ENCODE measurements around the gene TEK.

TEK gene

DNA sequence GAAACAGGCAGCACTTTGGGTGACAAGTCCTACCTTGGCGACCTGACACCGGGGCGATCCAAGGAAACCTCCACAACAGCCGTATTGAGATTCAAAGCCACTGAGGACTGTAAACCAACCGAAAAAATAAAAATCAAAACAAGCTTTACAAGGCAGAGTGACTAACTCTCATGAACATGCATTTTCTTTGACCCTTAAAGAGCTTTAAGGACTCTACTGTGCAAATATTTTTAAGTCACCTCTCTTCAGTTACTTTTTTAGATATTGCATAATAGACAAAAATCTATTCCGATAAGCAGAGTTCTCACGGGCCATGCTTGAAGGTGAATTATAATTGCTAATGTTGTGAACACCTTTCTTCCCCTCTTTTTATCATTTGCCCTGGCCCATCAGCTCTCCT, 149.6 kb downstream of the TEK start:
- Histone ChIP-seq H3K4me2 (ENCODE audit: low read depth, low read length, poor library complexity, severe bottlenecking) (no peak overlapping the region), H3K36me3 (ENCODE audit: insufficient read depth, low read length) (no peaks in the 10 kb centered on the region)

DNA sequence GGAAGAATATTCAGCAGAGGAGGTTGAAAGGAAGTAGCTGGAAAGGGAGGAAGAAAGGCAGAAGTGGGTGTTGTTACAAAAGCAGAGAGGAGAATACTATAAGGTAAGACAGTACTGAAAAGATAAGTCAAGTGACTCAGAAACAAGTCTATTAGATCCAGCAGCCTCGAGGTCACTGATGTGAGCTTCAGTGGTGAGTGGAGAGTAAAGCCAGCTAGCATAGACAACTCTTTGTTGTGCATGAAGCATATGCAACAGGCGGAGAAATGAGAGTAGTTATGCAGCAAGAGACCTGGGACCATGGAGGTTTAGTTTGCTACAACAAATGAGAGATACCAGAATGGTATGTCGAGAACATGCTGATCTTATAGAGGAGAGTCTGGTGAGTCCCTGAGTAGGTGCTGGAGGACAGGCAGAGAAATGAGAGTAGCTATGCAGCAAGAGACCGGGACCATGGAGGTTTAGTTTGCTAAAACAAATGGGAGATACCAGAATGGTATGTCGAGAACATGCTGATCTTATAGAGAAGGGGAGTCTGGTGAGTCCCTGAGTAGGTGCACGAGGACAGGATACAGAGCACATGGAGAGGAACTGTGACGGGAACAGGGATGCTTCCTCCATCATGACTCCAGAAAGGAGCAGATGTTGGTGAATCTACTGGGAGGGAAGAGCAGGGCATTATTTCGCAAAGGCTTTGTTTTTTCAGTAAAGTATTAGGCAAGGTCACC, 151.9 kb downstream of the TEK start:
- no peaks in the 10 kb centered on the region for H3F3A ChIP-seq (ENCODE audit: low read depth)
- H3K79me2 ChIP-seq (ENCODE audit: insufficient read depth, low read length): no peaks in the 10 kb centered on the region
- TF ChIP-seq, protein P1, sequence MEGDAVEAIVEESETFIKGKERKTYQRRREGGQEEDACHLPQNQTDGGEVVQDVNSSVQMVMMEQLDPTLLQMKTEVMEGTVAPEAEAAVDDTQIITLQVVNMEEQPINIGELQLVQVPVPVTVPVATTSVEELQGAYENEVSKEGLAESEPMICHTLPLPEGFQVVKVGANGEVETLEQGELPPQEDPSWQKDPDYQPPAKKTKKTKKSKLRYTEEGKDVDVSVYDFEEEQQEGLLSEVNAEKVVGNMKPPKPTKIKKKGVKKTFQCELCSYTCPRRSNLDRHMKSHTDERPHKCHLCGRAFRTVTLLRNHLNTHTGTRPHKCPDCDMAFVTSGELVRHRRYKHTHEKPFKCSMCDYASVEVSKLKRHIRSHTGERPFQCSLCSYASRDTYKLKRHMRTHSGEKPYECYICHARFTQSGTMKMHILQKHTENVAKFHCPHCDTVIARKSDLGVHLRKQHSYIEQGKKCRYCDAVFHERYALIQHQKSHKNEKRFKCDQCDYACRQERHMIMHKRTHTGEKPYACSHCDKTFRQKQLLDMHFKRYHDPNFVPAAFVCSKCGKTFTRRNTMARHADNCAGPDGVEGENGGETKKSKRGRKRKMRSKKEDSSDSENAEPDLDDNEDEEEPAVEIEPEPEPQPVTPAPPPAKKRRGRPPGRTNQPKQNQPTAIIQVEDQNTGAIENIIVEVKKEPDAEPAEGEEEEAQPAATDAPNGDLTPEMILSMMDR (conservative IDR thresholded peaks at IDR 0.05; ENCODE audit: low read length): no peak
- no peak for TF ChIP-seq EZH2phosphoT487 (IDR thresholded peaks at IDR 0.05; ENCODE audit: borderline replicate concordance)
- no peak overlapping the region for H3K4me2 ChIP-seq (ENCODE audit: low read depth, low read length, poor library complexity, severe bottlenecking)
- H3K9ac ChIP-seq (ENCODE audit: low read depth, low read length, poor library complexity, severe bottlenecking): no peak overlapping the region
- H3K4me3 ChIP-seq (ENCODE audit: low read length, poor library complexity, severe bottlenecking): no peak overlapping the region
- H3K4me1 ChIP-seq (ENCODE audit: insufficient read depth, low read length, poor library complexity, severe bottlenecking): no peaks in the 10 kb centered on the region
- H2AFZ ChIP-seq (ENCODE audit: low read length): no peak overlapping the region
- H3K9me2 ChIP-seq (replicated peaks; ENCODE audit: low read depth, low read length): no peaks in the 10 kb centered on the region
- H3K36me3 ChIP-seq (ENCODE audit: insufficient read depth, low read length): no peaks in the 10 kb centered on the region
- no peaks in the 10 kb centered on the region for H4K20me1 ChIP-seq (ENCODE audit: insufficient read depth, low read length, poor library complexity, severe bottlenecking)
- H3K9me3 ChIP-seq (ENCODE audit: insufficient read depth, low read depth, low read length): no peaks in the 10 kb centered on the region
- H3K27me3 ChIP-seq (ENCODE audit: insufficient read depth, low read length, poor library complexity, severe bottlenecking): no peaks in the 10 kb centered on the region

More for the DNA sequence above, 149.6 kb downstream of the TEK start:
- no peaks in the 10 kb centered on the region for H3K4me1 ChIP-seq (ENCODE audit: insufficient read depth, low read length, poor library complexity, severe bottlenecking)
- H3K79me2 ChIP-seq (ENCODE audit: insufficient read depth, low read length): no peaks in the 10 kb centered on the region
- no peaks in the 10 kb centered on the region for H3K27me3 ChIP-seq (ENCODE audit: insufficient read depth, low read length, poor library complexity, severe bottlenecking)
- TF ChIP-seq, protein P1 (conservative IDR thresholded peaks at IDR 0.05; ENCODE audit: low read length): no peak
- no peak for TF ChIP-seq EZH2phosphoT487 (IDR thresholded peaks at IDR 0.05; ENCODE audit: borderline replicate concordance)
- no peak overlapping the region for H3K4me3 ChIP-seq (ENCODE audit: low read length, poor library complexity, severe bottlenecking)
- no peaks in the 10 kb centered on the region for H3F3A ChIP-seq (ENCODE audit: low read depth)
- H4K20me1 ChIP-seq (ENCODE audit: insufficient read depth, low read length, poor library complexity, severe bottlenecking): no peaks in the 10 kb centered on the region
- no peak overlapping the region for H3K9ac ChIP-seq (ENCODE audit: low read depth, low read length, poor library complexity, severe bottlenecking)
- H2AFZ ChIP-seq (ENCODE audit: low read length): no peak overlapping the region
- no peaks in the 10 kb centered on the region for H3K9me2 ChIP-seq (replicated peaks; ENCODE audit: low read depth, low read length)
- H3K9me3 ChIP-seq (ENCODE audit: insufficient read depth, low read depth, low read length): no peaks in the 10 kb centered on the region

DNA sequence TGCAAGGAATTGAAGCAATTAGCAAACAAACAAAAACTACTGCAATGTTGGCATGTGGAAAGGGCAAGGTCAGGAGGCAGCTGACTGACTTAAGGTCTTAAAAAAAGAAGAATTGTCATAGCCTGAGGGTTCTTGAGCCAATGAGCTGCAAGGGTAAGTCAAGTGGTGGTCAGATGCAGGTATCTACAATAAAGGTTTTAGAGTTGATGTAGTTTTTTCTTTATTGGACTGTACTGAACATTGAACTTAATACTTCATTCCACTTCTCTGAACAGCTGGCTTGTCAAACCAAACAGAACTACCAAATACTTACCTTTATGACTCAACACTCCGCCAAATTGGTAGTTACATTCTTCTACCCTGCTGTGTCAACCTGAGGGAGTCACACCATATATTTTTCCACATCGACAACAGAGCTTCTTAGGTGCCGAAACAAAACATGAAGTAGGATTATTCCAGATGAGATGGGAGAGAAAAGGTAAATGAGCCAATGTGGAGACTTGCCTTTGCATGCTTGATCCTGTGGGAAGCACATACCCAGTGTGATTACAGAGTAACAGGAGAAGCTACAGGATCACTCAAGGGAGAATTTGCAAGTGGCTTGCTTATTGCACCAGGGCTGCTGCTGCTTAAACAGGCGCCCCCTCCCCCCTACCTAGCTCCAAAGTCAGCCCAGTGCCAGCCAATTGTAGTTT, 152.6 kb downstream of the TEK start:
- H3K9me2 ChIP-seq (replicated peaks; ENCODE audit: low read depth, low read length): no peaks in the 10 kb centered on the region
- H3K79me2 ChIP-seq (ENCODE audit: insufficient read depth, low read length): no peaks in the 10 kb centered on the region
- no peak overlapping the region for H2AFZ ChIP-seq (ENCODE audit: low read length)
- H3K27me3 ChIP-seq (ENCODE audit: insufficient read depth, low read length, poor library complexity, severe bottlenecking): no peaks in the 10 kb centered on the region
- H3F3A ChIP-seq (ENCODE audit: low read depth): no peaks in the 10 kb centered on the region
- no peak overlapping the region for H3K4me2 ChIP-seq (ENCODE audit: low read depth, low read length, poor library complexity, severe bottlenecking)
- H3K4me3 ChIP-seq (ENCODE audit: low read length, poor library complexity, severe bottlenecking): no peak overlapping the region
- no peaks in the 10 kb centered on the region for H3K9me3 ChIP-seq (ENCODE audit: insufficient read depth, low read depth, low read length)
- no peak overlapping the region for H3K9ac ChIP-seq (ENCODE audit: low read depth, low read length, poor library complexity, severe bottlenecking)
- no peaks in the 10 kb centered on the region for H4K20me1 ChIP-seq (ENCODE audit: insufficient read depth, low read length, poor library complexity, severe bottlenecking)
- H3K36me3 ChIP-seq (ENCODE audit: insufficient read depth, low read length): no peaks in the 10 kb centered on the region
- no peaks in the 10 kb centered on the region for H3K4me1 ChIP-seq (ENCODE audit: insufficient read depth, low read length, poor library complexity, severe bottlenecking)
- TF ChIP-seq EZH2phosphoT487 (IDR thresholded peaks at IDR 0.05; ENCODE audit: borderline replicate concordance): no peak
- TF ChIP-seq, protein P1 (conservative IDR thresholded peaks at IDR 0.05; ENCODE audit: low read length): no peak

Measured in Loucy (cell line).